IPS DF 6.9 (cell line): ENCODE results near the gene EIF1B.

Source experiments
- DNase-seq: peaks from one replicate; pipeline ENCODE4 v3.0.0-alpha.2; 2013; ENCODE audit warnings: low read depth, low spot score
- H3K27ac ChIP-seq: one replicate; pipeline ENCODE4 v1.5.1; 2013; ENCODE audit warnings: low read length, control low read depth
- H3K27me3 ChIP-seq: 2 replicates; pipeline ENCODE4 v1.6.1; 2013; ENCODE audit warnings: mild to moderate bottlenecking, low read length; ENCODE audit not compliant: control insufficient read depth, insufficient read depth
- H3K36me3 ChIP-seq: 2 replicates; pipeline ENCODE4 v1.6.1; 2013; ENCODE audit warnings: low read length; ENCODE audit not compliant: control insufficient read depth, insufficient read depth
- H3K4me1 ChIP-seq: 2 replicates; pipeline ENCODE4 v1.6.1; 2013; ENCODE audit warnings: low read length; ENCODE audit not compliant: control insufficient read depth, insufficient read depth
- H3K4me3 ChIP-seq: 2 replicates; pipeline ENCODE4 v1.5.1; 2013; ENCODE audit warnings: mild to moderate bottlenecking, low read length
- H3K9me3 ChIP-seq: 2 replicates; pipeline ENCODE4 v1.6.1; 2013; ENCODE audit warnings: low read length, inconsistent platforms; ENCODE audit not compliant: control insufficient read depth, insufficient read depth
- WGBS: extraction: QIAGEN DNeasy Blood & Tissue Kit; methylation state at CpG from one replicate; pipeline ENCODE4 v1.1.7; 2013; ENCODE audit warnings: mixed read lengths, missing lambda C conversion rate; ENCODE audit not compliant: insufficient read length, insufficient coverage; 5-methylcytosine and 5-hydroxymethylcytosine counted together

Gene EIF1B

GRCh38 chr3:40324621-40325020, 15.1 kb downstream of the EIF1B start:
- no CpG with 5 or more reads among the region's 4 CpGs for WGBS
- H3K27me3 ChIP-seq, result no peaks in the 10 kb centered on the region
- DNase-seq, result no peak
- H3K36me3 ChIP-seq, result no peaks in the 10 kb centered on the region
- H3K4me3 ChIP-seq, result no peak overlapping the region
- H3K4me1 ChIP-seq, result 0 out of 2 replicates have a peak, but pooled peaks cover 2% of the 10 kb centered on the region
- no peaks in the 10 kb centered on the region for H3K9me3 ChIP-seq
- H3K27ac ChIP-seq, result no peak overlapping the region

- no peaks in the 10 kb centered on the region for H3K36me3 ChIP-seq
- no peak overlapping the region for H3K27ac ChIP-seq
- H3K4me1 ChIP-seq, result 0 out of 2 replicates have a peak, but pooled peaks cover 2% of the 10 kb centered on the region
- DNase-seq, result no peak
- H3K4me3 ChIP-seq, result no peak overlapping the region
- H3K9me3 ChIP-seq, result no peaks in the 10 kb centered on the region
- no peaks in the 10 kb centered on the region for H3K27me3 ChIP-seq
Observed at GRCh38 chr3:40325465-40325864, 16.0 kb downstream of the EIF1B start.

GRCh38 chr3:40328374-40328773, 18.9 kb downstream of the EIF1B start:
- Histone ChIP-seq H3K27ac (no peak overlapping the region), H3K4me1 (0 out of 2 replicates have a peak, but pooled peaks cover 2% of the 10 kb centered on the region), H3K27me3 (no peaks in the 10 kb centered on the region), H3K4me3 (no peak overlapping the region), H3K36me3 (no peaks in the 10 kb centered on the region), H3K9me3 (no peaks in the 10 kb centered on the region)
- DNase-seq, result no peak
- WGBS, result no CpG with 5 or more reads among the region's 5 CpGs

GRCh38 chr3:40329071-40329470, 19.6 kb downstream of the EIF1B start:
- H3K36me3 ChIP-seq, result no peaks in the 10 kb centered on the region
- no peak overlapping the region for H3K27ac ChIP-seq
- WGBS, result no CpG with 5 or more reads among the region's 4 CpGs
- no peaks in the 10 kb centered on the region for H3K9me3 ChIP-seq
- no peaks in the 10 kb centered on the region for H3K27me3 ChIP-seq
- DNase-seq, result no peak
- no peak overlapping the region for H3K4me3 ChIP-seq
- 0 out of 2 replicates have a peak, but pooled peaks cover 2% of the 10 kb centered on the region for H3K4me1 ChIP-seq

GRCh38 chr3:40332684-40333083, 23.2 kb downstream of the EIF1B start:
- no peak overlapping the region for H3K4me3 ChIP-seq
- WGBS, result no CpG with 5 or more reads among the region's 10 CpGs

GRCh38 chr3:40333416-40333815, 23.9 kb downstream of the EIF1B start:
- Histone ChIP-seq H3K4me1 (0 out of 2 replicates have a peak, but pooled peaks cover 2% of the 10 kb centered on the region), H3K27ac (no peak overlapping the region), H3K36me3 (no peaks in the 10 kb centered on the region), H3K4me3 (no peak overlapping the region), H3K27me3 (no peaks in the 10 kb centered on the region), H3K9me3 (no peaks in the 10 kb centered on the region)
- WGBS, result no CpG with 5 or more reads among the region's 4 CpGs
- DNase-seq, result no peak

More at GRCh38 chr3:40332684-40333083, 23.2 kb downstream of the EIF1B start:
- DNase-seq, result no peak
- H3K27me3 ChIP-seq, result no peaks in the 10 kb centered on the region
- H3K4me1 ChIP-seq, result 0 out of 2 replicates have a peak, but pooled peaks cover 2% of the 10 kb centered on the region
- no peak overlapping the region for H3K27ac ChIP-seq
- no peaks in the 10 kb centered on the region for H3K36me3 ChIP-seq
- H3K9me3 ChIP-seq, result no peaks in the 10 kb centered on the region

GRCh38 chr3:40333852-40334251, 24.3 kb downstream of the EIF1B start:
- DNase-seq, result no peak
- Histone ChIP-seq H3K27me3 (no peaks in the 10 kb centered on the region), H3K4me1 (0 out of 2 replicates have a peak, but pooled peaks cover 2% of the 10 kb centered on the region), H3K27ac (no peak overlapping the region), H3K9me3 (no peaks in the 10 kb centered on the region), H3K36me3 (no peaks in the 10 kb centered on the region), H3K4me3 (no peak overlapping the region)
- WGBS, result no CpG with 5 or more reads among the region's 4 CpGs

GRCh38 chr3:40336101-40336500, 26.6 kb downstream of the EIF1B start:
- Histone ChIP-seq H3K36me3 (no peaks in the 10 kb centered on the region), H3K4me1 (no peaks in the 10 kb centered on the region), H3K27me3 (no peaks in the 10 kb centered on the region), H3K9me3 (no peaks in the 10 kb centered on the region), H3K4me3 (no peak overlapping the region), H3K27ac (no peak overlapping the region)
- DNase-seq, result no peak
- no CpG with 5 or more reads among the region's 1 CpG for WGBS

GRCh38 chr3:40336511-40337135, 27.1 kb downstream of the EIF1B start:
- Histone ChIP-seq H3K9me3 (no peaks in the 10 kb centered on the region), H3K4me3 (no peak overlapping the region), H3K36me3 (no peaks in the 10 kb centered on the region), H3K27ac (no peak overlapping the region), H3K27me3 (no peaks in the 10 kb centered on the region), H3K4me1 (no peaks in the 10 kb centered on the region)
- WGBS, result no CpG with 5 or more reads among the region's 4 CpGs
- no peak for DNase-seq

GRCh38 chr3:40337136-40338108, 27.9 kb downstream of the EIF1B start:
- no peak for DNase-seq
- Histone ChIP-seq H3K36me3 (no peaks in the 10 kb centered on the region), H3K4me3 (no peak overlapping the region), H3K9me3 (no peaks in the 10 kb centered on the region), H3K4me1 (no peaks in the 10 kb centered on the region), H3K27ac (no peak overlapping the region), H3K27me3 (no peaks in the 10 kb centered on the region)
- no CpG with 5 or more reads among the region's 9 CpGs for WGBS
